ENCODE data around the gene ZXDC.

ZXDC gene, protein sequence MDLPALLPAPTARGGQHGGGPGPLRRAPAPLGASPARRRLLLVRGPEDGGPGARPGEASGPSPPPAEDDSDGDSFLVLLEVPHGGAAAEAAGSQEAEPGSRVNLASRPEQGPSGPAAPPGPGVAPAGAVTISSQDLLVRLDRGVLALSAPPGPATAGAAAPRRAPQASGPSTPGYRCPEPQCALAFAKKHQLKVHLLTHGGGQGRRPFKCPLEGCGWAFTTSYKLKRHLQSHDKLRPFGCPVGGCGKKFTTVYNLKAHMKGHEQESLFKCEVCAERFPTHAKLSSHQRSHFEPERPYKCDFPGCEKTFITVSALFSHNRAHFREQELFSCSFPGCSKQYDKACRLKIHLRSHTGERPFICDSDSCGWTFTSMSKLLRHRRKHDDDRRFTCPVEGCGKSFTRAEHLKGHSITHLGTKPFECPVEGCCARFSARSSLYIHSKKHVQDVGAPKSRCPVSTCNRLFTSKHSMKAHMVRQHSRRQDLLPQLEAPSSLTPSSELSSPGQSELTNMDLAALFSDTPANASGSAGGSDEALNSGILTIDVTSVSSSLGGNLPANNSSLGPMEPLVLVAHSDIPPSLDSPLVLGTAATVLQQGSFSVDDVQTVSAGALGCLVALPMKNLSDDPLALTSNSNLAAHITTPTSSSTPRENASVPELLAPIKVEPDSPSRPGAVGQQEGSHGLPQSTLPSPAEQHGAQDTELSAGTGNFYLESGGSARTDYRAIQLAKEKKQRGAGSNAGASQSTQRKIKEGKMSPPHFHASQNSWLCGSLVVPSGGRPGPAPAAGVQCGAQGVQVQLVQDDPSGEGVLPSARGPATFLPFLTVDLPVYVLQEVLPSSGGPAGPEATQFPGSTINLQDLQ

DNA sequence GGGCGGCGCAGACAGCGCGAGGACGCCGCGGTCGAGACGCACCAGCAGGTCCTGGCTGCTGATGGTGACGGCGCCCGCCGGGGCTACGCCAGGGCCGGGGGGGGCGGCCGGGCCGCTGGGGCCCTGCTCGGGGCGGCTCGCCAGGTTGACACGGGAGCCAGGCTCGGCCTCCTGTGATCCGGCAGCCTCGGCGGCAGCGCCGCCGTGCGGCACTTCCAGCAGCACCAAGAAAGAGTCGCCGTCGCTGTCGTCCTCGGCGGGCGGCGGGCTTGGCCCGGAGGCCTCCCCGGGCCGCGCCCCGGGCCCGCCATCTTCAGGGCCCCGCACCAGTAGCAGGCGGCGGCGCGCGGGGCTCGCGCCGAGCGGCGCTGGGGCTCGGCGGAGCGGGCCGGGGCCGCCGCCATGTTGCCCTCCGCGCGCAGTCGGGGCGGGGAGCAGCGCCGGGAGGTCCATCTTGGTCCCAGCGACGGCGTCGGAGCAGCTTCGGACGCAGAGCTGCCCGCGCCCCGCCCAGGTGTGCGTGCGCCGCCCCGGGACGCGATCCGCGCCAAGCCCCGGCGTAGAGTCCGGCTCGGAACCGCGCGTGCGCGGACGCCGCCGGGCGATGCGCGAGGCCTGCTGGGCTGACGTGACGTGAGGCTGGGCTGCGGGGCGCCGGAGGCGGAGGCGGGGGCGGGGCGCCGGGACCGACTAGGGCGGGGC is at the start of gene ZXDC:
Gene ZXDC (minus strand): TSS at position 479 of the 702 bp plus-strand sequence. CDS start 26 bp downstream, at position 453.
- DNase-seq, result peak; percentile 74 to 97

DNA sequence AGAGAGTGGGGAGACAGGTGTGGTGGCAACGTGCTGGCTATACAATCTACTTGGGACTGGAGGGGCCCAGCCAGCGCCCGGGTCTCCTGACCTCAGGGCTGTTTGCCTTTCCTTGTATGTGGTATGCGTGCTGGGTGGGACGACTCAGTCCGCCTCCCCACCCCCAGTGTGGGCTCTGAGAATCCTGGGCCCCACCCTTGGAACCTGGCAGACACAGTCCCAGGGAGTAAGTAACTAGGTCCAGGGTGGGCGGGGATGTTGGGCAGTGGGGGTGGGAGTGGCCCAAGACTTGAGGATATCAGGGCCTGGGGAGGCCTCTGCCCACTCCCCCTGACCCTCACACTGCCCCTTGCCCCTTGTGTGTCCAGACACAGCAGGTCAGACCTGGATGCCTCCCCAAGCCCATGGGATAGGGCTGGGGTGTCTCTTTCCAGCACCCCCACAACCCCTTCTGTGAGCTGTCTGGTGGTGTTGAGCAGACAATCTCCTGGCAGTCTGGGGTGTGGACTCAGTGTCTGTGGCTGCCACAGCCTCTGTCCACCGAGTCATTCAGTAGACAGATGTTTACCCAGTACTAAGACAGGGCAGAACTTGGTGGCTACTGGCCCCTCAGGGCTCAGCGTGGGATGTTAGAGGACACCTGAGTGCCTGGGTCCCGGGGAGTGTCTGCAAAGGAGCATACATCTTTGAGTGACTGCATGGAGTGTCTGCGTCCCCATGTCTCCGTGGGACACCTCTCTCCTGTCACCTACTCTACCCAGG is 49.6 kb upstream of the ZXDC start:
- DNase-seq, result no peak

DNA sequence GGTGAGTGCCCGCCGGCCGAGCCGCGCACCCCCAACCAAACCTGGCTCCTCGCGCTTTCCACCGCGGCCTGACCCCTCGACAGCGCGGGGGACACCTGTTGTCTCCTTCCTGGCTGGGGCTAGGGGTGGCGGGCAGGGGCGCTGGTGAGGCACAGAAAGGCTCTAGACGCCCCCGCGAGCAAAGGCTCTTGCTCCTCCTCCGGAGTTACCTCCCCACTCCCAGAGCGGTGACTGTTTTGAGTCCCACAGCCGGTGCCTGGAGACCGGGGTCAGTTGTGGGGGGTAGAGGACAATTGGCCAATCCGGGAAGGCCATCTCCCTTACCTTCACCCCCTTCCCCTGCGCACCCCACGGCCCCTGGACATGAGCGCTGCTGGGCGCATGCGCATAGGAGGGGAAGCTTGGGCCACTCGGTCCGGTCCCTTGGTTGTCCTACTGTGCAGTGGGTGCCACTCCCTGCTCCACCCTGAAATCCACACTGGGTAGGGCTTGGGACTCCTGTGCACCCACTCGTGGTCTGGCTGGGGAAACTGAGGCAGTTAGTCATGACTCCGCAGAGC is 48.8 kb upstream of the ZXDC start:
- peak in 1 of 2 experiments; percentile 74 for DNase-seq

DNA sequence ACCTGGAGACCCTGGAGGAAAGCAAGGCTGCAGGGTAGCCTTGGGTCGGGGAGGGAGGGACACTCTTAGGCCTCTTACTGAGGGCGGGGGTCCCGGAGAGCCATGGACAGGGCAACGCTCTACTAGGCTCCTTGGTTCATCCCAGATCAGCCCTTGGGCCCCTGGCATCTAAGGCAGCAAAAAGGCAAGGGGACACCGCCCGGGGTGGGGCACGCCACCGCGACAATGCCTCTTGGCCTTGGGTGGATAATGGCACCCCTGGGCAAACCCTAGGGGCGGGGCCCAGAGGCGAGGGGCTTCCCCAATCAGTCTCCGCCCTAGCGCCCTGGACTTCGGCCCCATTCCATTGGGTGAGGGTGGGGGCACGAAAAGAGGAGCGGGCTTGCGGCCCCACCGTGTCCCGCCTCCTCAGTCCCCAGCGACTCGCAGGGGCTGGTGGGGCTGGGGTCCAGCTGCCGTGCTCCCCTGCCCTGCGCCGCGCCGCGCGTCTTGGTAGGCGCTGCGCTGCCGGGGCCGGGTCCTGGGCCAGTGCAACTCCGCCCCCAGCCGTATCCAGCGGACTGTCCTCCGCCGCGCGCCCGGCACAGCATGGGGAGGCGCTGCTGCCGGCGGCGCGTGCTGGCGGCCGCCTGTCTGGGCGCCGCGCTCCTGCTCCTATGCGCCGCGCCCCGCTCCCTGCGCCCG is 48.2 kb upstream of the ZXDC start, which contains the start of gene CHST13:
Gene CHST13 (plus strand): TSS at position 411 of the 684 bp plus-strand sequence. CDS start 178 bp downstream, at position 589.
- peak in 1 of 2 experiments; percentile 91 for DNase-seq

DNA sequence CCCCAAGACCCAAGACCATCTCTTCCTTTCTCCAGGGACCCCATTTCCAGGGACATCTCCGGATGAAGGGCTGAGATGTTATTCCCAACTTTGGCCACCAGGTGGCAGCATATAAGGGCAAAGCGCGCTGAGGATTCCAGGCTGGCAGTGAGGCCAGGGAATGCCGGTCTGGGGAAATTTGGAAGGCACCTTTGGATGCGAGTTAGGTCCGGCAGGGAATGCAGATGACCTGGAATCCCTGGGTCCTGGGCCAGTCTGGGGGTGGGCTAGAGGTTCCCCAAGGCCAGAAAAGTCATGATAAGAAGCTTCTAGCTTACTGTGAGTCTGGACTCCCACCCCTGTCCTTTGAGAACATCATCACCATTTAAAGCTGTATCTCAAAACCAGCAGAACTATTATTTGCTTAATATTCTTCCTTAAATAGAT is 46.7 kb upstream of the ZXDC start:
- peak; percentile 42 to 81 for DNase-seq

DNA sequence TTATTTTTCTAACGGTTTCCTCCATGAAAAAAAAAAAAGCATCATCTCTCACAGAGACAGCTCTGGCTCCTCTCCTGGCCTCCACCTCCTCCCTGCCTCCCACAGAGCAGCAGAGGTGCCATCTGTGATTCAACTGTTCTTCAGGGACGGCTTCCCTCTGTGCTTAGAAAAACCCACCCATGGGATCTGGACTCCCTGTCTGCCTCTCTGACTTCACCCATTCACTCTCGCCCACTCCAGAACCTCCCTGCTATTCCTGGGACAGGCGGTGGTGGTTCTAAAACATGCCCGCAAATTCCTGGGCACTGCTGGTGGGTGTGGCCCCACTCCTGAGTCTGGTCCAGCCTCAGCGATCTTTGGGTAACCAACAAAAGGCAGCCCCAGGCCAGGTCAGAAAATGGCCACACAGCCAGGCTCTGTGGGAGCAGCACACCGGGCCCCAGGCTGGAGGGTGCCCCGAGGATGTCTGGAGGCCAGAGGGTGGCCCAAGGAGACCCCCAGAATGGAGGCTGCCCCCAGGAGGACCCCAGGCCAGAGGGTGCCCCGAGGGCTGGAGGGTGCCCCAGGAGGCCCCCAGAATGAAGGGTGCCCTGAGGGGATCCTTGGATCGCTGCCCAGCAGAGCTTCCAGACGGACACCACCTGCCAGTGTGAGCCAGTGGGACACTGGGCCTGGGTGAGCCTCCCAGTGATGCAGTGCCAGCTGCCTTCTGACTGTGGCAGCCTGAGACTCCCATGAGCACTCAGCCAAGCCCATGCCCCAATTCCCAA is 45.6 kb upstream of the ZXDC start:
- DNase-seq, result no peak

DNA sequence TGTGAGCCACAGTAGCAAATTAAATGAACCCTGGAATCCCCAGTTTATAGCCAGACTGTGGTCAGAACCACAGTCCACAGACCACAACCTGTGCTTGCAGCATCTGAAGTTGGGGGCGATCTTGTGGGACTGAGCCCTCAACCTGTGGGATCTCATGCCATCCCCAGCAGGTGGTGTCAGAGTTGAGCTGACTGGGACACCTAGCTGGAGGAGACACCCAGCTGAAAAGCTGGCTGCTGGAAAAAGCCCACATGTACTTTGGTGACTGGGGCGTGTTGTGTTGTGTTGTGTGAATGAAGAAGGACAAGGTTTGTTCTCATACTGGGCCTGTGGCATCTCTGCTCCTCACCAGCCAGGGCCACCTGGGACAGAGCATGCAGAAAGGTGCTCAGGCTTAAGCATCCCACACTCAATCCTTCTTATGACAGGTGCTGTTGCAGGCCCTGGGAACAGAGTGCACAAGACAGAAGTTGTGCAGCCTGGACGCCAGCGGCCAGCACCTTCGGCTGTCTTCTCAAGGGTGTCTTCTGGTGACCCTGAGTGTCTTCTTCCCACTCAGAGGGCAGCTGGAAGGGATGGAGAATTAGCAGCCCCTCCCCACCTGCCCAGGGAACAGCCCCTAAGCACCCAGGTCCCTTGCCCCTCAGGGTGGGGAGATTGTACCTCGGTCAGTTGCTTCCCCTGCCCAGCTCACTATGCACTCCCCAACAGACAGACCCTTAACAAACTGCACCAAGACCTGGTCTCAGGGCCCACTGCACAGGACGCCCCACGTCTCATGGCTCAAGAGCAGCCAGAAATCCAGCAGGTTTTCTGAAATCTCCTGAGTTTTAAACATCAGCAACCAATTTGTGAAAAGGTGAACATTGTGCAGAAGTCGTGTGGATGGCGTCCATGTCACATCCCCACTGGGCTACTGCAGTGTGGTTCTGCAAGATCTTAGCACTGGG is 44.1 kb upstream of the ZXDC start:
- DNase-seq, result no peak

DNA sequence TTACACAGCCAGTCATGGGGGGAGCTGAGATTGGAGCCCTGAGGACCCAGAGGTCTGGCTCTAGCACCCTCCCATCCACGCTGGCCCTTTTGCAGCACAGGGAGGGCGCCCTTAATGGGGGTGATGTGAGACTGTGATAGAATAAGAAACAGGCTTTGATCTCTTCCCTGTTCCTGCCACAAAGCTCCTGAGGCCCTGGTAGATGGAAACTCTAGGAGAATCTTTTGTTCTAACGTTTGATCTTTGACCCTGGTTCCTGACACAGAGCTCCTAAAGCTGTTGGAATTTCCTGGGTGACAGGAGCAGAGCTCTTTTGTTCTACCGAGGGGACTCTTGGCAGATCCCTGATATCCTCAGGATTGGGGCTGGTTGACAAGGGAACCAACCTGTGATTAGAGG is 43.1 kb upstream of the ZXDC start:
- DNase-seq, result no peak

DNA sequence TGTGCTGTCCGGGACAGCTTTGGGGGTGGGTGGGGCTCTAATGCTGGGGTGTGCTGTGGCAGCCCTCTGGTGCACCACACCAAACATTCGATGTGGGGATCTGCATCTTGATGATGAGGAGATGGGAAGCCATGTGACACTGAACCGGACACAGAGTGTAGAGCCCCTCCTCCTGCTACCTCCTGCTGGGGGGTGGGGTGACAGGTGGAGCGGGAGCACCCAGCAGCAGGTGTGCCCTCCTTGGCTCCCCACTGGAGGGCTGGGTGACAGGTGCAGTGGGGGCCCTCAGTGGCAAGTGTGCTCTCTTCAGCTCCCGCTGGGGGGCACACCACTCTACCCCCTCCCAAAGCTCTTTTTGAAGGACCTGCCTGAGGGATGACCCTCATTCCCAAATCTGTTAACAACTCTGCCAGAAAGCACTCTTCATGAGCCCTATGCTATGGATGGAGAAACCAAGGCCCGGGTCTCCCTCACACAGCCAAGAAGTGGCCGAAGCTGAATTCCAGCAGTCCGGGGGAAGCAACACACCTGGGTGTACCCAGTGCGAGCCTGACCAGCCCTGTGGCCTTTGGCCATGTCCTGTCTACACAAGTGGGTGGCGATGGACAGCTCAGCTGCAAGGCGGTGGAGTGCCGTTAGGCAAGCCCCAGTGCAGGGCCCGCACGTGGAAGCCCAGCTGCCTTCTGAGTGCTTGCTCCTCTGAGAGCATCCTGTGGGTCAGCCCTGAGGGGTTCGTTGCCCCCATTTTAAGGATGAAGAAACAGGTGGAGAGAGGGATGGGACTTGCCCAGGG is 42.5 kb upstream of the ZXDC start:
- no peak for DNase-seq

DNA sequence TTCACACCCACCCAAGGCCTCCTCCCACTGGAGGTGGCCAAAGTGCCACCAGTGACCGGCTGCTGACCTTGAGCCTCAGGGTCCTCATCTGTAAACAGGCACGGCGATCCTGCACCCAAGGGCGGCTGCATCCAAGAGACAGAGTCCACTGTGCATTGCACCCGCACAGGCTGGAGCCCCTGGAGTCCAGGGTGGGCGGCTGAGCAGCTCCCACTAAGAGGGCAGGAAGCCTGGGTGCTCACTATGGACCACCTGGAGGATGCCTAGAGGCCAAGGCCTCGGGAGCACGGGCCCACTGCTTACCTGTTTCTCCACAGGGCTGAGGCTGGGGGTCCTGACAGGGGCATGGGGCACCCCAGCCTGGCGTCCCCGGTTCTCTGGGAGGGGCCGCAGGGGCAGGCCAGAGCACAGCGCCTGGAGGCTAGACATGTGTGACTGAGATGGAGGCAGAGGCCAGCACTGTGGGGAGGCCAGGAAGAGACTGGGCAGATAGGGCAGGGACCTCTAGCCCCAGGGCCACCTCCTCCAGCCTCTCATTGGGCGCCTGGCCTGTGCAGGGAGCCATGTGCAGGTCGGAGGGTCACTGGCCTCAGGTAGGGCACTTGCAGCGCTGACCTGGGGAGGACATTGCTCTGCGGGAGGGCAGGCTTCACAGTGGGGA is 41.7 kb upstream of the ZXDC start, which contains the start of gene UROC1:
Gene UROC1 (minus strand): TSS at position 483 of the 661 bp plus-strand sequence. CDS start 54 bp downstream, at position 429.
- DNase-seq, result no peak

DNA sequence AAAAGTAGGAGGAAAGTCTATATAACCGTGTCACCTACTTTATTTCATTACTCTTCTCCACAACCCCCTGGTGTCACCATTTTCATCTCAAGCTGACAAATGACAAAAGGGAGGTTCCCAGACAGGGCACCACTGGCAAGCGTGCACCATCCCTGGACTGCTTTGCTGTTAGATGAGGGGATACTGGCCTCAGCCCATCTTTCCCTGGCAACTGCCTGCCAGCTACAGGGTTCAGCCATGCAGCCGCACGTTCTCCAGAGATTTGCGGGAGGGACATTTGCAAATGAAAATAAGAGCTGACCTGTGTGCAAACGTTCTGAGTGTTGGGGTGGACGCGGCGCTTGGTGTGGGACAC is 41.2 kb upstream of the ZXDC start:
- no peak for DNase-seq

DNA sequence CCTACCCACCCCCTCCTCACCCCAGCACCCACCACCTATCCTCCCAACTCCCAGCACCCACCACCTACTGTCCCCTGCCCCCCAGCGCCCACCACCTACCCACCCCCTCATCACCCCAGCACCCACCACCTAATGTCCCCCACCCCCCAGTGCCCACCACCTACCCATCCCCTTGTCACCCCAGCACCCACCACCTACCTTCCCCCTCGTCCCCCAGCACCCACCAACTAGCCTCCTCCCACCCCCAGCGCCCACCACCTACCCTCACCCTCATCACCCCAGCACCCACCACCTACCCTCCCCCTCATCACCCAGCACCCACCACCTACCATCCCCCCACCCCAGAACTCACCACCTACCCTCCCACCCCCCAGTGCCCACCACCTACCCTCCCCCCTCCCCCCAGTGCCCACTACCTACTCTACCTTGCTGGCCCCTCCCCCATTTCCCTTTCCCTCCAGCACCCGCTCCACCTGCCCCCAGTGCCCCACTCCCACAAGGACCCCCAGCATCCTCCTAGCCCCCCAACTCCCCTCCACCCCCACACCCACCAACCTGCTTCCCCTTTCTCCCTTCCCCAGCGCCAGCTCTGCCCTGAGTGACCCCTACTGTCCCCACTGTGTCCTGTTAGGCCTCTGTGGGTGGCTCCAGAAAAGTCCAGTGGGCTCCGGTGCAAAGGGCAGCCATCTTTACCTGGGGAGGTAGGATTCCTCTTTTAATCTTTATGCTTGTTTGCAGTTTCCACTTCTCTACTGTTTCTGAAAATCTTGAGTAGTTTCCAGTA is 40.7 kb upstream of the ZXDC start:
- DNase-seq, result no peak

DNA sequence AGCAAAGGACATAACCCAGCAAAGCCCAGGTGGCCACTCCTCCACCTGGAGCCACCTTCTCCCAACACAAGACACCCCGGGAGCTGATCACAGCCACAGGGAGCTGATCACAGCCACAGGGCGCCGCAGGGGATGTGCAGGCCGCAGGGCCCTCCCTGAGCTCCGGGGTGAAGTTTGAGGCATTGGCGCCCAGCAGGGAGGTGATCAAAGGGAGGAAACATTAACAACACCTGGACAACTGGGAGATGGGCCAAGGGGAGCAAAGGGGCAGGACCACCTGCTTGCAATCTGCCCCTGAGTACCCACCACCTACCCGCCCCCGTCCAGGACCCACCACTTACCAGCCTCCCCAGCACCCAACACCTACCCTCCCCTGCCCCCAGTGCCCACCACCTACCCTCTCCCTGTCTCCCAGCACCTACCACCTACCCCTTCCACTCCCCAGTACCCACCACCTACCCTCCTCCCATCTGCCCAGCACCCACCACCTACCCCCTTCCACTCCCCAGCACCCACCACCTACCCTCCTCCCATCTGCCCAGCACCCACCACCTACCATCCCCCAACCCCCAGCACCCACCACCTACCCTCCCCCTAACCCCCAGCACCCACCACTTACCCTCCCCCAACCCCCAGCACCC is 39.5 kb upstream of the ZXDC start:
- DNase-seq, result no peak

DNA sequence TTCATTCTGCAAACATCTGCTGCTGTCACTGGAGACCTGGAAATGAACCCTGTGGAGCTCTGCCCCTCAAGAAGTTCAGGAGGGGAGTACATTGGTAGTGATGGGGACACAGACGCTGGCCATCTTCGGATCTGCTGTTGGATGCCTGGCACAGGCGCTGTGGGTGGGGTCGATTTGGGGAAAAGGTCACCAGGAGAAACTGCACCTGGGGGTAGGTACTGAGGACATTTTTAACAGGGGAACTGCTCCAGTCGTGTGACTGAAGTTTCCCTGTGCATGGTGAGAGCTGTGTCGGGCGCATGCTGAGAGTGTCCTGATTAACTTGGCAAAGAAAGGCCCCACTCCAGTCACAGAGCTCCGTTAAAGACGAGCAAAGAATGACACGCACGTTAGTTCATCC is 38.5 kb upstream of the ZXDC start:
- no peak for DNase-seq

DNA sequence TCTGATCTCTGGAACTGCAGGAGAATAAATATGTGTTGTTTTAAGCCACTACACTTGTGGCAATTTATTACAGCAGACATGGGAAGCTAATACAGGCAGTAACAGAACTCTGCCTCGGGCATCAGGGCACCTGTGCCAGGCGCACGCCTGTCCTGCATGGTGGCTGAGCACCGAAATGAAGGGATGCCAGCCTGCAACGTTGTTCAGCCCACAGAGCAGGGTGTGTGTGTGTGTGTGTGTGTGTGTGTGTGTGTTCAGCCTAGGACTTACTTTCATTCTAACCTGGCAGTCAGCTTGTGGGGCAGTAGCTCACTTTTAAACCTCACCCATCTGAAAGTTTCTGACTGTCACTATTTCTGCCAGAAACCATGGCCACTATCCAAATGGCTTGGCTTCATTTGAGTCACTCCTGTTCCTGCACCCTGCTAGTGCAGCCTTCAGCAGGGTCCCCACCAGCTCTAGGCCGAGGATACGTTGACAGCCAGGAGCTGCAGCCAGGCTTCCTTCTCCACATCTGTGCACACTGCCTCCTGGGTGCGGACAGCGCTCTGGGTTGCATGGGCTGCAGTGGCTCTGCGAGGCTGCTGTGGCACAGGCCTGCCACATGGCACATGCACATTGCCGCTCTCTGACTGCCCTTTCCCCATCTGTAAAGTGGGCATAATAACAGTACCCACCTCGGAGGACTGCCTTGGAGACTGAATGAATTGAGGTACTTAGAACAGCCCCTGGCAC is 37.4 kb upstream of the ZXDC start:
- no peak for DNase-seq

DNA sequence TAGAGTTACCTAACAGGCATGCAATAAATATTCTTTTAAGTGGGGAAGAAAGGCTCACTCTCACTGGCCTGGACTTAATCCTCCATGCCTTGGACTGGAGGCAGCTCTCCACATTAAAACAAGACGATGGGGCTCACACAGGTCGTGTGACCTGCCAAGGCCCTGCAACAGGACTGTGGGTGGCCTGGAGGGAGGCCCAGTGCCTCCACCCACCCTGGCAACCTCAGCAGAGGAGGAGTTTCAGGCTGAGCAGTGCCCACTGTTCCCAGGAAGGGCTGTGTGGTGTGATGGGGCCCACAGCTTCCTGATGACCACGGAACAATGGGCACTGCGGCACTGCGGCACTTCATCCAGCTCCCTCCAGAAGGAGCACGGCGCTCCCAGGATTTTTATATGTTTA is 36.3 kb upstream of the ZXDC start:
- no peak for DNase-seq

Measured in NCI-H526 (cell line).